Stimulated activated CD8-positive, alpha-beta memory T cell treated with anti-CD3 and anti-CD28 coated beads, Interleukin-7, amount 100 ng/mL, for 4 hours (primary cell): ENCODE measurements around the gene RARA.

Experiments
- DNase-seq, 2 donors: peaks; one replicate each; pipeline ENCODE4 v3.0.0-alpha.2; 2020; ENCODE audit warnings: low read depth in 2 of 2

The RARA gene

DNA sequence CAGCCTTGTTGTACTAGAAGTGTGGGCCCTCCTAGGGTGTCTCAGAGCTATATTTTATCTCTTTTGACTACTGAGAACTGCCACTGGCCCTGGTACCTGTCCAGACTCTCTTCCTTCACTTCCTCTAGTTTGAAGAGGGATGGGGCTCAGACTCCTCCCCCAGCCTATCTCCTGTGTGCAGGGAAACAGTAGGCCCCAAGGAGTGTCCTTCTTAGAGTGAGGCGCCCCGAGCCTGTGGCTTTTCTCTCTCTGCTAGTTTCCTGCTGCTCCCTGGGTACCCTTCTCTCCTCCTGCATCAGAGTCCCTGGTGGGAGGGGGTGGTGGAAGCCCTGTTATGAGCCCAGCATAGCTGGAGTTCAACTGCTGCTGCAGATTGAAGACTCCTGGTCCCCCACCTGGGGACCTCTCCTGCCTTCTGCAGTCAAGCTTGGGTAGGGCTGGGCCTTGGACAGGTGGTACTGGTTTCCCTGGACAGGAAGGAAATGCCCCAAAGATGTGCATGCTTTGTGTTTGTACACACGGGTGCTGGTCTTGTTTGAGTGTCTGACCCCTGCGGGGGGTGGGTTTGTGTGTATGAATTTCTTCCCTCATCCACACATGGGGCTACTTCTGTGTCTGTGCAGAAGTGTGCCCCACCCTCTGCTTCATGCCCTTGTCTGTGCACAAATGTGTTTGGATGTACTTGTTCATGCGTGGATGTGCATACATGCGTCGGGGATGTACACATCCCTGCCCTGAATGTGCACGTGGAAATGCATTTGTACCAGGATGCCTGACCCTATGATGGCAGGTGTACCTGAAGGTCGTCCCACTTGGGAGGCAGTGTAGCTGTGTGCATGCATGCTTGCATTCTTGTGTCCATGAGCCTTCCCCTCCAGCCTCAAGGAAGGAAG lies 6.9 kb downstream of the RARA start:
- DNase-seq = no peak

- no peak for DNase-seq
Measured at GRCh38 chr17:40316571-40317344, 7.8 kb downstream of the RARA start.

GRCh38 chr17:40317345-40317873 lies 8.4 kb downstream of the RARA start:
- DNase-seq = no peak

GRCh38 chr17:40317880-40318829 lies 9.2 kb downstream of the RARA start:
- peak; percentile 86 to 90 for DNase-seq

DNA sequence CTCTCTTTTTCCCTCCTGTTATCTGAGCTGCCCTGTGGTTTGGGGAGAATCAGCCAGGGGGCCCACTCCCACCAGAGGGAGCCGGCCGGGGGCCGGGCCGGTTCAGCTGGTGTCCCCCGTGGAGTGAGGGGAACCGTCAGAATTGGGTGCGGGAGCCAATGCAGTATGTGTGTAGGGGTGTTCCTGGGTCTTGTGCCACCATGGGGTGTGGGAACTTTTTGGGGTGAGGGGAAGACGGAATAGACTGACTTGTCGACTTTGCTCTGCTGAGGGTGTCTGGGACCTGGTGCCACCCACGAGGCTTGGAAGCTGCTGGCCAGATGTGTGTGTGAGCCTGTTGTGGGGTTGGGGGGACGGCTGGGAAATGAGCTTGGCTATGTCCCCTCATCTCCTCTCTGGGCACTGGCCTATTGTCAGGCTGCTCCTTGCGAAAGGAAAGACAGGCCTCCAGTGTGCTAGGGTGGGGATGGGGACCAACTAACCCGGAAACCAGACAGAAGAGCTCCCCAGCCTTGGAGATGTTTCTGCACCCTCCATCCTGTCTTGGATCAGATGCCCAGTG lies 9.9 kb downstream of the RARA start:
- no peak for DNase-seq

GRCh38 chr17:40319651-40320540 lies 10.9 kb downstream of the RARA start:
- peak; percentile 80 to 82 for DNase-seq

DNA sequence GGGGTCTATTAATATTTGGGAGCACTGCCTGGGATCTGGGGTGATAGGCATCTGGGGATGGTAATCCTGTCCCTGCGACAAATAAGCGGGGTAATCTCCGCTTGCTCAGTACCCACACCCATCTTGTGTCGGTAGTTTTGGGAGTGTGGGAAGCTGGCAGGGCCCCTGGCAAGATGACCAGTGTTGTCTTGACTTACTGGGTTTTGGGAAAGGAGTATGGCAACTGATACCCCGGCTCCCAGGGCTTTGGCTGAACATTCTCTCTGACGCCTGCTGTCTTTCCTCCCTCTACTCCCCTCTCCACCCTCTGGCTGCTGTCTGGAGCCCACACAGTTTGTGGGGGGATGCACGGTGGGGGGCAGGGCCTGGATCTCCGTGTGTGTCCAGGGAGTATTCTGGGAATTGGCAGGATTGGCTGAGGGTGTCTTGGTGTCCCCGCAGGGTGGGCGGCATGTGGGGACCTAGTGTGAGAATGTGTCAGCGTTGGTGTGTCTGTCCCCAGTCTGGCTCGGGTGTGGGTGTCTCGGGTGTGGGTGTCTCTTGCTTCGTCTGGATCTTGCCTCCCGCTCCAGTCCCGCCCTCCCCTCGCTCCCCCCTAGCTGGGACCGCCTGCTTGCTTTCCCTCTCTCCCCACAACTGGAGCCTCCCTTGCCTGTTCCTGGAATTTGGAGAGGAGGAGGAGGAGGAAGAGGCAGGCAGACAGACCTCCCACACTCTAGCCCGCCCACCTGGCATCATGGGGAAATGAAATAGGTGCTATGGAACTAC lies 12.0 kb downstream of the RARA start:
- peak; percentile 56 to 65 for DNase-seq

DNA sequence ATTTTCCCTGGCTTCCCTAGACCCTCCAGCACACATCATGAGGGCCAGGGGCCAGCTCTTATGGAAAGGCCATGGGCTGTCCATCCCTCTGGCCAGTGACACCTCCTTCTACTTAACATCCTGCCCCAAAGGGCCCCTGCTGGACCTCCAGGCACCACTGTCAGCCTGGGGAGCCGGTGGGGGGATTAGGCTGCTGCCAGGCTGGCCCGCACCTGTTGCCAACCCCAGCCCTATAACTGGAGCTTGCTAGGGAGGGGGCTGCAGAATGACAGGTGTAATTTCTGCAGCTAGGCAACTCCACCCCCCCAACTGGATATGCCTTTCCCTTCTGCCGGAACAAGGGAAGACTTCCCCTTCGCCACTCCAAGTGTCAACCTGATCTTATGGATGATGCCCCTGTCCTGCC lies 12.5 kb downstream of the RARA start:
- no peak for DNase-seq

- DNase-seq = no peak
Measured at GRCh38 chr17:40321961-40322357, 13.0 kb downstream of the RARA start.

GRCh38 chr17:40322358-40323315 lies 13.7 kb downstream of the RARA start:
- DNase-seq = peak; percentile 80 to 83

DNA sequence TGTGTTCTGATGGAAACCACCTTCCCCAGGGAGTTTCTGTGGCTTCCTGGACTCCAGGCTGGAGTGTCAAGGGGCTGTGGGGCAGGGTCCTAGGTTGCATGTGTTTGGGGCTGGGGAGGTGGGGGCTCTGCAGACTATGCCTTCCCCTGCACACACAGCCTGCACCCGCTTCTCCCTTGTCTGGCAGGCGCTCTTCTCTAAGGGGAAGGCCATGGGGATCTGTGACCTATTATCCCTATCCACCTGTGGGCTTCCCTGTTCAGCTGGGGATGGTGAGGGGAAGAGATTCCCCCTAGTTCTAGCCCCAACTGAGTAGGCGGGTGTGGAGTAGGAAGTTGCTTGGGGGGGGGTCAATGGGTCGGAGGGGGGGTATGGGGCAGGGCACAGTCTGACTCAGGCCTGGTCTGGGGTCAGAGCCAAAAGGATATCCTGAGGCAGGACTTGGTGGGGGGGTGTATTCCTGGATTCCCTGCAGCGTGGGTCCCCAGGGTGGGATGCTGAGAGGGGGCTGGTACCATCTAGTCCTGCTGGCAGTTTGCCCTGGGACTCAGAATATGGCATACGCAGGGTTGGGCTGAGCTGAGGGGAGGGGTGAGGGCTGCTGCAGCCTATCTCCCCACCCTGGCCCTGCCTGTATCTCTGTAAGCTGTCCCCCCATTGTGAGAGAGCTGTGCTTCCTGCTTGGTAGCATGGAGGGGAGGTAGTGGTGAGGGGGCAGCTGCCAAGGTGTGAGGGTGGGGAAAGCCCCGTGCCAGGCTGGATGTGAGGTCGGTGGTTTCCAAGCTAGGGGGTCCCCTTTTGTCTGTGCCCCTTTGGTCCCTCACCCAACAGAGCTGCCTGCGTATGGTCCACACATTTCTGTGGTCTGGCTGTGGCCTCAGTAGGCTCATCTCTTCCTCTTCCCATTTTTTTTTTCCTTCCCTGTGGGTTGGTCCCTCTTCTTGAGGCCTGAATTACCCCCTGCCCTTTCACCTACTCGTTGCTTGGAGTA lies 14.7 kb downstream of the RARA start:
- DNase-seq = peak; percentile 68 to 79

DNA sequence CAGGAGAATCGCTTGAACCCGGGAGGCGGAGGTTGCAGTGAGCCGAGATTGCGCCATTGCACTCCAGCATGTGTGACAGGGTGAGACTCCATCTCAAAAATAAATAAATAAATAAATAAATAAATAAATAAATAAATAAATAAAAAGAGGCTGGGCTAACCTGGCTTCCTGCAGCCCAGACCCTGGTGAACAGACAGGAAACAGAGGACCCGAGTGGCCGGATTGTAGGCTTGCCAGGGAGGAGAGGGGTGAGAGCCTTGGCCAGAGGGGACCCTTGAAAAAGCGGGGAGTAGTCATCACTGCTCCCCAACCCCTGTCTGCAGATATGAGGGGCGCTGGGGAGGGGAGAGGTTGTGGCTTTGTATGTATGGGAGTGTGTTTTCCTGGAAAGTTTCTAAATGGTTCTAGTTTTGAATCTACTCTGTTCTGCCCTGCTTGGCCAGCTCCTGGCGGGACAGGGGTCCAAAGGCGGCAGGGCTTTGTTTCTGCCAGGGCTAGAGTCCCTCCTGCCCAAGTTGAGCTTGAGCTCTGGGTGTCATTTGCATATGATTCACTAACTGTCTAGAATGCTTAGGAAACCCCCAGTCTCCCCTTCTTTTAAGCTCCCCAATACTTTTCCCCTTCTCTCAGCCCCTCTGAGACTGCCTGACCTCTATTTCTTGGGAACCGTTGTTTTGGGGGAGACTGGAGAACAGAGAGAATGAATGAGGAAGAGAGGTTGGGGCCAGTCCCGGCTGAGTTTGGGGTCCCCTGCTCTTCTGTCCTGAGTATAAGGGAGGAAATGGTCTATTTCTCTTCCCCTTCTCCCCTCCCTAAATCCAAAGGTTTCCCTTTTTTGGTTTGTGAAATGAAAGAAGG lies 16.4 kb downstream of the RARA start:
- no peak for DNase-seq

- peak in 1 of 2 donors; percentile 41 for DNase-seq
Measured at GRCh38 chr17:40326014-40326831, 17.2 kb downstream of the RARA start.

DNA sequence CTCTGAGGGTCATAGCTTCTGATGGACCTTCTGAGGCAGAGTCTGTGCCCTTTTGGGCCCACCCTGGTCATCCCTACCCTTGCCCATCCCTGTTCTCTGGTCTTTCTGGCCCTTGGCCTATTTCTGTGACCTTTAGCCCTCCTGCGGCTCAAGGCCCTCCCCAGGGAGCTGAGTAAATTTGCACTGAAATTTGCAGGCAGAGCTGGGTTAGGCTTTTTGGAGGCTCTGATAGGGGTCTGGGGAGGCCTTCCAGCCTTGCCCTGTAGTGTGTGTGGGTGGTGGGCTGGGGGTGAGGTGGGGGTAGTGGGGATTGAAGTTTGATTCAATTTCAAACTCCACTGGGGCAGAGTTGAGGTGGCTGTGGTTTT lies 17.8 kb downstream of the RARA start:
- DNase-seq = no peak

GRCh38 chr17:40327244-40327729 lies 18.3 kb downstream of the RARA start:
- DNase-seq = no peak
